Parathyroid adenoma (tissue), 2 donors: ENCODE data around the gene RDH13.

Experiments used
- H2AFZ ChIP-seq: fragments of 300-600 bp; sonication (generic); one replicate; pipeline ENCODE4 v1.7.0; 2017; ENCODE audit warnings: antibody characterized with exemption, mild to moderate bottlenecking
- H3K27ac ChIP-seq: fragments of 300-600 bp; sonication (generic); one replicate; pipeline ENCODE4 v1.7.0; 2017
- H3K27me3 ChIP-seq: fragments of 300-600 bp; sonication (generic); one replicate; pipeline ENCODE4 v1.7.0; 2017; ENCODE audit warnings: low read length; ENCODE audit not compliant: control insufficient read depth, insufficient read depth
- H3K36me3 ChIP-seq: fragments of 300-600 bp; sonication (generic); one replicate; pipeline ENCODE4 v1.7.0; 2017; ENCODE audit warnings: low read length; ENCODE audit not compliant: control insufficient read depth, insufficient read depth
- H3K4me1 ChIP-seq: fragments of 300-600 bp; sonication (generic); one replicate; pipeline ENCODE4 v1.7.0; 2017; ENCODE audit warnings: control low read depth
- H3K4me2 ChIP-seq: fragments of 300-600 bp; sonication (generic); one replicate; pipeline ENCODE4 v1.7.0; 2017; ENCODE audit warnings: low read length
- H3K4me3 ChIP-seq: fragments of 300-600 bp; sonication (generic); one replicate; pipeline ENCODE4 v1.7.0; 2017; ENCODE audit warnings: low read depth, low read length
- H3K79me2 ChIP-seq: fragments of 300-600 bp; sonication (generic); one replicate; pipeline ENCODE4 v1.7.0; 2017; ENCODE audit warnings: control low read depth
- H3K9ac ChIP-seq: fragments of 300-600 bp; sonication (generic); one replicate; pipeline ENCODE4 v1.7.0; 2017; ENCODE audit warnings: mild to moderate bottlenecking
- H3K9me3 ChIP-seq: fragments of 300-600 bp; sonication (generic); one replicate; pipeline ENCODE4 v1.7.0; 2017; ENCODE audit warnings: low read length; ENCODE audit not compliant: control insufficient read depth
- TF ChIP-seq, protein P1 (sequence below): fragments of 300-600 bp; sonication (generic); IDR thresholded peaks from one replicate; pipeline ENCODE4 v1.7.0; 2017; ENCODE audit warnings: antibody characterized with exemption, mild to moderate bottlenecking
- donor health status: primary hyperparathyroidism.

Gene RDH13

DNA sequence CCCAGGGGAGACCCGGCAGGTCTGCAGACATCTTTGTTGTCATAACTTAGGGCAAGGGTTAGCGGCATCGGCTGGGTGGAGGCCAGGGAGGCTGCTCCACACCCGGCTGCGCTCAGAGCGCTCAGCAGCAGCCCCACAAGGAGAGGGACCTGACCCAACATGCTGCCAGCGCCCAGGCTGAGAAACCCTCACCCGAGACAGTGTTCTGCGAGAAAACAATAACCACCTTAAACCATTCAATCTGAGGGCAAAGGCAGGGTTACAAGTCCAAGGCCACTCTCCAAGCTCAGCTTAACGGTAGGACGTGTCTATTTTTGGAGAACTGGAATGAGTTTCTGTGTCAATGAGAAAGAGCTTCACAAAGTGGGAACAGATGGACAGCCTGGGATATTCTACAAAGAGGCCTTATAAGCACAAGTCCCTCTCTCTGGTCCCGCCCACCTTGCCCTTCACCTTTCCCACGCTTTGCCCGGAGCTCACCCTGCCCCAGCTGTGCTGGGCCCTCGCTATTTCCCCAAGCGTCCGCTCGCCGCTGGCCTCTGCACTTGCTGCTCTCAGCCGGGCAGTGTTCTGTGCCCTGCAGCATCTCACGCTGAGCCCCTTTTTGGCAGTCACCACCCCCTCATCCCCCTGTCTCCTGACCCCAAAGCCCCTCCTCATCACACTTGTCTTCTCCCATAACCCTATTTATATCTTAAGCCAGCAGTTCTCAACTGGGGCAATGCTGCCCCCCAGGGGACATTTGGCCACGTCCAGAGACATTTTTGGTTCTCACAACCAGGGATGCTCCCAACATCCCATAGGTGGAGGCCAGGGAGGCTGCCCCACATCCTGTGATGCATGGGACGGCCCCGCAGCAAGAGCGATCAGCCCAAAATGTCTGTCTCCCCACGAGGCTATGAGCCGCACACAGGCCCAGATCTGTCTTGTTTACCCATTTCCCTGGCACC, 36.9 kb upstream of the RDH13 start:
- Histone ChIP-seq H3K9ac (no peak overlapping the region), H3K79me2 (peaks cover 30% of the 10 kb centered on the region), H3K27ac (no peak overlapping the region), H3K27me3 (no peaks in the 10 kb centered on the region), H3K9me3 (no peaks in the 10 kb centered on the region), H3K4me3 (no peak overlapping the region), H3K36me3 (no peaks in the 10 kb centered on the region), H3K4me1 (no peaks in the 10 kb centered on the region), H3K4me2 (no peak overlapping the region), H2AFZ (no peak overlapping the region)
- TF ChIP-seq, protein P1, sequence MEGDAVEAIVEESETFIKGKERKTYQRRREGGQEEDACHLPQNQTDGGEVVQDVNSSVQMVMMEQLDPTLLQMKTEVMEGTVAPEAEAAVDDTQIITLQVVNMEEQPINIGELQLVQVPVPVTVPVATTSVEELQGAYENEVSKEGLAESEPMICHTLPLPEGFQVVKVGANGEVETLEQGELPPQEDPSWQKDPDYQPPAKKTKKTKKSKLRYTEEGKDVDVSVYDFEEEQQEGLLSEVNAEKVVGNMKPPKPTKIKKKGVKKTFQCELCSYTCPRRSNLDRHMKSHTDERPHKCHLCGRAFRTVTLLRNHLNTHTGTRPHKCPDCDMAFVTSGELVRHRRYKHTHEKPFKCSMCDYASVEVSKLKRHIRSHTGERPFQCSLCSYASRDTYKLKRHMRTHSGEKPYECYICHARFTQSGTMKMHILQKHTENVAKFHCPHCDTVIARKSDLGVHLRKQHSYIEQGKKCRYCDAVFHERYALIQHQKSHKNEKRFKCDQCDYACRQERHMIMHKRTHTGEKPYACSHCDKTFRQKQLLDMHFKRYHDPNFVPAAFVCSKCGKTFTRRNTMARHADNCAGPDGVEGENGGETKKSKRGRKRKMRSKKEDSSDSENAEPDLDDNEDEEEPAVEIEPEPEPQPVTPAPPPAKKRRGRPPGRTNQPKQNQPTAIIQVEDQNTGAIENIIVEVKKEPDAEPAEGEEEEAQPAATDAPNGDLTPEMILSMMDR: no peak

DNA sequence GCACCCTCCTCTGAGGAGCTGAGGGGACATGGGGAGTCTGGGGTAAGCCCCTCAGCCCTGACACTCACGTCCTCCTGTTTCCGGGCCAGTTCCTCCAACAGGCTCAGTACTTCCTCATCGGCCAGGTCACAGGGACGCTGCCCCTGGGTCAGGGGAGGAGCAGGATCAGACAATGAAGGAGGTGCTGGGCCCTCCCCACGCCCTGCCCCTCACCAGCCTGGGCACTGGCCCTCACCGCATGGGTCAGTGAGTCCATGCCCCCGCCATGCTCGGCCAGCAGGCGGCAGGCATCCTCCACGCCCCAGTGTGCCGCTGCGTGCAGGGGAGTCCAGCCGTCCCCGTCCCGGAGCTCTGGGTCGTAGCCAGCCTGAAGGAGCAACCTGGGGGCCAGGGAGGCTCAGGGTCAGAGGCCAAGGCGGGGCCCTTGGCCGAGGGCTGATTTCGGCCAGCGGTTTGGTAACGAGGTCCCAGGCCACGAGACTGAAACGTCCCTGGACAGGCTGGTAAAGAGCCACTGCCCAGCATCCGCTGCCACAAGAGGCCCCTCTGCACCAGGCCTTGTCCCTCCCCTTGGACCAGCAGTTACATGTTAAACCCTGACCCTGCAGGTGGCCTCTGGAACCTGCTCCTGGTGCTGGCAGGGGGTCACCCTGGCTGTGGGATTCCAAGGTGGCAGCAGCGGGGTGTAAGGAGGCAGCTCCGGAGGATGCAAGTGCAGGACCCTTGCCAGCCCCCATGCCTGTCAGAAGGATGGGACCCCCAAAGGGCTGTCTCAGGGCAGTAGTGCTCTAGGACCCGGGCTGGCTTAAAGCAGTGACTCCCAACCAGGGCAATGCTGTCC, 36.0 kb upstream of the RDH13 start:
- Histone ChIP-seq H3K4me3 (no peak overlapping the region), H3K4me1 (no peaks in the 10 kb centered on the region), H3K9me3 (no peaks in the 10 kb centered on the region), H3K27me3 (no peaks in the 10 kb centered on the region), H3K4me2 (no peak overlapping the region), H3K9ac (no peak overlapping the region), H3K79me2 (peaks cover 30% of the 10 kb centered on the region), H3K36me3 (no peaks in the 10 kb centered on the region), H3K27ac (no peak overlapping the region), H2AFZ (no peak overlapping the region)
- TF ChIP-seq, protein P1: no peak

DNA sequence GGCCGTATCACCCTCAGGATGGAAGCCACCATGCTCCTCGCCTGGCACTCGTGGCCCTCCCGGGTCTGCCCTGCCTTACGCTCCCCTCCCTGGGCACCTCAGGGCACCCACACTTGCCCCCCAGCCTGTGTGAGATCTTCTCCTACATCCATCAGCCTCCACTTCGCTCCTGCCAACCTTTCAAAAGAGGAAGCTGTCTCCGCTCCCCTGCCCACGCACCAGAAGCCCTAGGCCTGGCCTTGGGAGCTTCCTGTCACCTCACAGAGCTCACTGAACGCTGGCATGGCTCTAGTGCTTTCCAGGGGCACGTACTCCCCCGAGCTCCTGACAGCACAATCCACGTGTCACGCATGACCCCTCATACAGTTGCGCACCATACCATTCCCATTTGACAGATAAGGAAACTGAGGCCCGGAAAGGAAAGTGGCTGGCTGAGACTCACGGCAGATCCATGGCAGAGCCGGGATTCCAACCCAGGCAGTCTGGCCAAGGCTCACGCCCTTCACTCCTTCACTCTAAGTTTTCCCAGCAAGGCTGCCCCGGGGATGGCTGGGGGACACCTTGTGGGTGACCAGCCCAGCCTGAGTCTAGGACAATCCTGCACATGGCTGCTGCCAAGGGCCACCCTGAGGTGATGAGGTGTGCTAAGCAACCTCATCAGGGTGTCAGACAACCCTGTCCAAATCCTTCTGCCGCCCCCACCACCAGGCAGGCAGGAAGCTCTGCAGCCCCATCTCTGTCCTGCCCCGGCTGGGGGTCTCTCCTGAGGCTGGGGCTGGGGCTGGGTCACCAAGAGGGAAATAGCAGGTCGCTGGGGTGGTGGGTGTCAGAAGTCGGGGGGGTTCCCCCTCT, 35.1 kb upstream of the RDH13 start:
- no peak overlapping the region for H3K4me2 ChIP-seq
- H2AFZ ChIP-seq: no peak overlapping the region
- no peaks in the 10 kb centered on the region for H3K36me3 ChIP-seq
- H3K4me3 ChIP-seq: no peak overlapping the region
- TF ChIP-seq, protein P1: no peak
- H3K9ac ChIP-seq: no peak overlapping the region
- H3K9me3 ChIP-seq: no peaks in the 10 kb centered on the region
- no peaks in the 10 kb centered on the region for H3K4me1 ChIP-seq
- H3K79me2 ChIP-seq: peaks cover 26% of the 10 kb centered on the region
- H3K27me3 ChIP-seq: no peaks in the 10 kb centered on the region
- H3K27ac ChIP-seq: no peak overlapping the region

DNA sequence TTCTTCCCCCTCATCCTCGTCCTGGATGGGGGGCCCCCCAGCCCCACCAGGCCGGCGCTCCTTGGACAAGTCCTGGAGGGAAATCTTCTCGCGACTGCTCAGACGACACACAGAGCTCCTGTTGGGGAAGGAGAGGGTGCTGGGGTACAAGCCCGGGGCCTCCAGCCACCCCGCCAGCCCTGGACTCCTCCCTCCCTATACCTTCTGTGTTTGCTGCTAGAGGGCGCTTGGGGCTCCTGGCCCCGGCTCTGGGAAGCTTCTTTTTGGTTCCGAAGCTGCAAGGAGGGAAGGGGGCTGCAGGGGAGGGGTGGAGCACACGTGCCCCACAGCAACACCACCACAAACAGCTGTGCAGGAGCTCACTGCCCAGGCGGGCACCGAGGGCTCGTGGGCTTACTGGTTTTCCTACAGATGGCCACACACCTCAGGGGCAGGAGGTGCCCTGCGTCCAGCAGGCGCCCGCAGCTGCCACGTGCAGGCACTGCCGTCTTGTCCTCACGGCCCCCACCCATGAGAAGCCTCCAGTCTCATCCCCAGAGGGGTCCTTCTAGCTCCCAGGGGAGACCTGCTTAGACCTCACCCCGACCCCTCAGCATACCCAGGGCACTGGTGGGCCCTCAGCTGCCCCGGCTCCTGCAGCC, 33.2 kb upstream of the RDH13 start:
- Histone ChIP-seq H3K27me3 (no peaks in the 10 kb centered on the region), H2AFZ (no peak overlapping the region), H3K27ac (no peak overlapping the region), H3K79me2 (peaks cover 16% of the 10 kb centered on the region), H3K4me2 (no peak overlapping the region), H3K9me3 (no peaks in the 10 kb centered on the region), H3K9ac (no peak overlapping the region), H3K4me1 (no peaks in the 10 kb centered on the region), H3K36me3 (no peaks in the 10 kb centered on the region), H3K4me3 (no peak overlapping the region)
- TF ChIP-seq, protein P1: no peak
